ENCODE measurements around the gene KDM3B.

Gene KDM3B

DNA sequence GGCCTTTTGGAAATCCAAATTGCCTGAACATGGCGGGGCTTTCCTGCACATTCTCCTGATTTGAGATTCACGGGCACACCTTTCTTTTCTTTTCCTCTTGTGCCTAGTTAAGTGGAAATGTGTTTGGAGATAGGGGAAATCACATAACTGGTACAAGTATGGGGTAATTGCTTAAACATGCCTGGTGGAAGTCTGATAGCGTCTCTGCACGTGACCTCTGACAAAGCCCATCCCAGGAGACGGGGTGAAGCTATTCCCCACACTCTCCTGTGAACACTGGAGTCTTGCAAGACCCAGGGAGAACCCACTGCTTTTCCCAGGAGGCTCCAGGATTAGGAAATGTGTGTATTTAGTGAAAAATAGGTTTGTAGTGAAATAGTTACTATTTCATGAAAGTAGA lies 83.5 kb downstream of the KDM3B start:
- DNase-seq, result no peak
- H3K23ac ChIP-seq (ENCODE audit: low read length in 2 of 2), result no peak overlapping the region
- no peak overlapping the region for H3K4ac ChIP-seq (ENCODE audit: low read depth in 1 of 2, low read length in 2 of 2)
- H3K4me3 ChIP-seq (ENCODE audit: insufficient read depth in 1 of 2, low read depth in 1 of 2, low read length in 2 of 2), result no peak overlapping the region
- H4K8ac ChIP-seq (ENCODE audit: low read length), result no peak overlapping the region
- H2AK5ac ChIP-seq (ENCODE audit: low read length, severe bottlenecking), result no peak overlapping the region
- no peak overlapping the region for H2BK12ac ChIP-seq (ENCODE audit: low read length in 2 of 2)
- H3K9me3 ChIP-seq (ENCODE audit: control insufficient read depth, low read length), result no peaks in the 10 kb centered on the region
- H3K27ac ChIP-seq (ENCODE audit: low read length, poor library complexity, severe bottlenecking), result no peak overlapping the region
- H3K79me1 ChIP-seq (replicated peaks; ENCODE audit: low read length, poor library complexity, severe bottlenecking), result no peaks in the 10 kb centered on the region
- H2AFZ ChIP-seq (ENCODE audit: low read depth, low read length), result no peak overlapping the region
- H3K14ac ChIP-seq (ENCODE audit: low read length in 2 of 2), result no peak overlapping the region
- H3K4me2 ChIP-seq (ENCODE audit: low read length, poor library complexity, severe bottlenecking), result no peak overlapping the region
- H3K27me3 ChIP-seq (ENCODE audit: control insufficient read depth in 1 of 2, insufficient read depth in 1 of 2, low read length in 2 of 2), result peaks cover 0 to 3% of the 10 kb centered on the region in 2 experiments
- no peak overlapping the region for H2BK15ac ChIP-seq (ENCODE audit: low read depth, poor library complexity, severe bottlenecking)
- H3K36me3 ChIP-seq (ENCODE audit: control insufficient read depth in 1 of 2, insufficient read depth in 2 of 2, low read depth in 1 of 2, low read length in 2 of 2), result peaks cover 31 to 53% of the 10 kb centered on the region in 2 experiments
- H4K91ac ChIP-seq (ENCODE audit: low read length), result no peak overlapping the region
- 100% methylated on average over 5 of the region's 5 CpGs for WGBS
- peaks cover 13% of the 10 kb centered on the region for H3K4me1 ChIP-seq (ENCODE audit: control insufficient read depth, insufficient read depth, low read depth, low read length)
- no peak overlapping the region for H2BK120ac ChIP-seq (ENCODE audit: low read depth, low read length)
- no peak overlapping the region for H3K18ac ChIP-seq (ENCODE audit: low read depth in 1 of 2, low read length in 2 of 2)
- no peak overlapping the region for H3K9ac ChIP-seq (ENCODE audit: low read length)
- no peak overlapping the region for H2BK5ac ChIP-seq (ENCODE audit: low read depth, low read length, poor library complexity, severe bottlenecking)

DNA sequence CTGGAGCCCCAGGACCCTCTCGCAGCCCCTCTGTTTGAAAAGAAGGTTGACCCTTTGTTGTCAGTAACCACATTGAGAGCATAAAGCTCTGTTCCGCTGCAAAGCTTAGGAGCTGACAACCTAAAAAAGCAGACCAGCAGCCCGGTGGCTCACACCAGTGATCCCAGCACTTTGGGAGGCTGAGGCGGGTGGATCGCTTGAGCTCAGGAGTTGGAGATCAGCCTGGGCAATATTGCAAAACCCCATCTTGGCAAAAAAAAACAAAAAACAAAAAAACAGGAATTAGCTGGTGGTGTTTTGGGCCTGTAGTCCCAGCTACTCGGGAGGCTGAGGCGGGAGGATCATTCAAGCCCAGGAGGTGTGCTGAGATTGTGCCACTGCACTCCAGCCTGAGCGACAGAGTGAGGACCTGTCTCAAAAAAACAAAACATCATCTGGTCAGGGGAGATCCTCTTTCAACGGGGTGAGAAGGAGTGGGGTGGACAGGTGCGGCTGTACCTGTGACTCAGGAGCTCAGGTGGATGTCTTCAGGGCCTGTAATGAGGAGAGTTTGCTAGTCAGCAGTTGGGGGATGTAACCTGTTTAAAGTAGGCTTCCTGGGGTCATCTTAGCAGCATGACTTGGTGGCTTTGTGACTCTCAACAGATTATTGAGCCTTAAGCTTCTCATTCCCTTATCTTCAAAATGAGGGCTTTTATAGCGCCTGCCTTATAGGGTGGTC lies 85.7 kb downstream of the KDM3B start:
- Histone ChIP-seq H3K79me1 (replicated peaks; ENCODE audit: low read length, poor library complexity, severe bottlenecking) (no peaks in the 10 kb centered on the region), H3K4me1 (ENCODE audit: control insufficient read depth, insufficient read depth, low read depth, low read length) (peaks cover 13% of the 10 kb centered on the region), H3K18ac (ENCODE audit: low read depth in 1 of 2, low read length in 2 of 2) (no peak overlapping the region), H3K9me3 (ENCODE audit: control insufficient read depth, low read length) (no peaks in the 10 kb centered on the region), H3K27me3 (ENCODE audit: control insufficient read depth in 1 of 2, insufficient read depth in 1 of 2, low read length in 2 of 2) (peaks cover 0 to 3% of the 10 kb centered on the region in 2 experiments), H3K36me3 (ENCODE audit: control insufficient read depth in 1 of 2, insufficient read depth in 2 of 2, low read depth in 1 of 2, low read length in 2 of 2) (peaks cover 23 to 35% of the 10 kb centered on the region in 2 experiments), H4K91ac (ENCODE audit: low read length) (no peak overlapping the region), H2BK12ac (ENCODE audit: low read length in 2 of 2) (no peak overlapping the region), H2AK5ac (ENCODE audit: low read length, severe bottlenecking) (no peak overlapping the region), H3K9ac (ENCODE audit: low read length) (peak overlapping the region; percentile 84), H3K23ac (ENCODE audit: low read length in 2 of 2) (no peak overlapping the region), H2BK5ac (ENCODE audit: low read depth, low read length, poor library complexity, severe bottlenecking) (no peak overlapping the region), H4K8ac (ENCODE audit: low read length) (no peak overlapping the region), H3K4me2 (ENCODE audit: low read length, poor library complexity, severe bottlenecking) (peak overlapping the region; percentile 93), H2BK120ac (ENCODE audit: low read depth, low read length) (no peak overlapping the region), H3K27ac (ENCODE audit: low read length, poor library complexity, severe bottlenecking) (no peak overlapping the region), H3K4me3 (ENCODE audit: insufficient read depth in 1 of 2, low read depth in 1 of 2, low read length in 2 of 2) (peak overlapping the region; percentile 63 to 77), H2BK15ac (ENCODE audit: low read depth, poor library complexity, severe bottlenecking) (no peak overlapping the region), H3K4ac (ENCODE audit: low read depth in 1 of 2, low read length in 2 of 2) (no peak overlapping the region), H2AFZ (ENCODE audit: low read depth, low read length) (no peak overlapping the region), H3K14ac (ENCODE audit: low read length in 2 of 2) (no peak overlapping the region)
- no peak for DNase-seq
- WGBS, result 86% methylated on average over 8 of the region's 11 CpGs

DNA sequence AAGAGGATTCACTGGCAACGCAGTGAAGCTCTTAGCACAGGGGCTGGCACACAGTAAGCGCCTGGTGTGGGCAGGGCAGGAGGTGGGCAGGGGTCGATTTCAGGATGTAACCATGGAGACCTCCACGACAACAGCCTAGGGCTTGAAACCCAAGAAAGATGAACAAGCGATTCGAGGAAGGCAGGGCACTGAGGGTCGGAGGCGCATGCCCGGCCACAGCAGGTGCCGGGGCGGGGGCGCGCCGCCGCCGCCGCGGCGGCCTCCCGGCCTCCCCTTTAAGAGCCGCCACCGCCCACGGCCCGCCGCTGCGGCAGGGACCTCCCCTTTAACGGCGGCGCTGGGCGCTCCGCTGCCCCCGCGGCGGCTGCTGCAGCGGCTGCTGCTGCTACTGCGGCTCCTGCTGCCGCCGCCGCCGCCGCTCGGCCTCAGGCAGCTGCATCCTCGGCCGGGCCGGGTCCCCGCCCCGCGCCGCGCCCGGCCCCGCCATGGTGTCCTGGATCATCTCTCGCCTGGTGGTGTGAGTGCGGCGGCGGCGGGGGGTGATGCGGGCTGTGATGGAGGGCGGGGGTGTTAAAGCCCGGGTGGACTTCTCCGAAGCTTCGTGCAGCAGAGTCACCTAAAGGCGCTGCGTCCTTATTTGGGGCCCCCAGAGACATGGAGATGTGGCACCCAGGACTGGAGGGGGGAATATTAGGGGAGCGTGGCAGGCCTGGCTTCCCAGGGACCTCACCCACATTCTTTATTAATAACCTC lies 86.4 kb downstream of the KDM3B start, which contains the start of gene REEP2:
TSS of gene REEP2 (plus strand) at position 334 of the 753 bp plus-strand sequence. CDS start at position 486, 152 bp downstream.
- no peak within 1 kb of the TSS for H4K91ac ChIP-seq (ENCODE audit: low read length)

More for the DNA sequence above, 86.4 kb downstream of the KDM3B start, which contains the start of gene REEP2:
- H3K36me3 ChIP-seq (ENCODE audit: control insufficient read depth in 1 of 2, insufficient read depth in 2 of 2, low read depth in 1 of 2, low read length in 2 of 2), result peaks cover 16 to 29% of the 10 kb centered on the region in 2 experiments
- no peak within 1 kb of the TSS for H2BK5ac ChIP-seq (ENCODE audit: low read depth, low read length, poor library complexity, severe bottlenecking)
- H2AFZ ChIP-seq (ENCODE audit: low read depth, low read length), result no peak within 1 kb of the TSS
- H3K79me1 ChIP-seq (replicated peaks; ENCODE audit: low read length, poor library complexity, severe bottlenecking), result no peaks in the 10 kb centered on the region
- H3K4me2 ChIP-seq (ENCODE audit: low read length, poor library complexity, severe bottlenecking), result peak within 1 kb of the TSS; percentile 93
- H2BK15ac ChIP-seq (ENCODE audit: low read depth, poor library complexity, severe bottlenecking), result no peak within 1 kb of the TSS
- H3K27me3 ChIP-seq (ENCODE audit: control insufficient read depth in 1 of 2, insufficient read depth in 1 of 2, low read length in 2 of 2), result peaks cover 0 to 3% of the 10 kb centered on the region in 2 experiments
- H2BK120ac ChIP-seq (ENCODE audit: low read depth, low read length), result no peak within 1 kb of the TSS
- no peak within 1 kb of the TSS for H2BK12ac ChIP-seq (ENCODE audit: low read length in 2 of 2)
- peak within 1 kb of the TSS; percentile 63 to 77 for H3K4me3 ChIP-seq (ENCODE audit: insufficient read depth in 1 of 2, low read depth in 1 of 2, low read length in 2 of 2)
- H3K27ac ChIP-seq (ENCODE audit: low read length, poor library complexity, severe bottlenecking), result no peak within 1 kb of the TSS
- 1% methylated on average over 27 of the region's 65 CpGs for WGBS
- peak; percentile 63 for DNase-seq
- H3K23ac ChIP-seq (ENCODE audit: low read length in 2 of 2), result no peak within 1 kb of the TSS
- H4K8ac ChIP-seq (ENCODE audit: low read length), result no peak within 1 kb of the TSS
- peak within 1 kb of the TSS; percentile 84 for H3K9ac ChIP-seq (ENCODE audit: low read length)
- H3K4ac ChIP-seq (ENCODE audit: low read depth in 1 of 2, low read length in 2 of 2), result peak within 1 kb of the TSS in 1 of 2 experiments; percentile 24
- no peak within 1 kb of the TSS for H2AK5ac ChIP-seq (ENCODE audit: low read length, severe bottlenecking)
- H3K4me1 ChIP-seq (ENCODE audit: control insufficient read depth, insufficient read depth, low read depth, low read length), result peaks cover 13% of the 10 kb centered on the region
- H3K18ac ChIP-seq (ENCODE audit: low read depth in 1 of 2, low read length in 2 of 2), result peak within 1 kb of the TSS in 1 of 2 experiments; percentile 40
- no peaks in the 10 kb centered on the region for H3K9me3 ChIP-seq (ENCODE audit: control insufficient read depth, low read length)
- H3K14ac ChIP-seq (ENCODE audit: low read length in 2 of 2), result no peak within 1 kb of the TSS

All from mesenchymal stem cell (in vitro differentiated cells and primary cell).